DND-41 (cell line): Measurements from ENCODE around the gene MOGAT1.

ENCODE experiments used
- ATAC-seq: fragments of 200-7000 bp; cut with Tn5 transposase; 3 replicates; pipeline ENCODE4 v1.9.1; 2021; ENCODE audit warnings: low read depth; ENCODE audit not compliant: insufficient read depth
- DNase-seq: peaks from one replicate; pipeline ENCODE4 v3.0.0-alpha.2; 2020
- H2AFZ ChIP-seq: 2 replicates; pipeline ENCODE4 v1.6.0; 2012; ENCODE audit warnings: low read depth, low read length
- H3K27ac ChIP-seq: 2 replicates; pipeline ENCODE4 v1.5.1; 2012; ENCODE audit warnings: low read length, inconsistent platforms
- H3K27me3 ChIP-seq: fragments of 200-600 bp; sonication (generic); 2 replicates; pipeline ENCODE4 v1.6.0; 2012; ENCODE audit warnings: low read length, mild to moderate bottlenecking, inconsistent platforms; ENCODE audit not compliant: insufficient read depth, poor library complexity
- H3K36me3 ChIP-seq: 2 replicates; pipeline ENCODE4 v1.5.1; 2012; ENCODE audit warnings: low read length, inconsistent platforms; ENCODE audit not compliant: insufficient read depth
- H3K4me1 ChIP-seq: 2 replicates; pipeline ENCODE4 v1.5.1; 2012; ENCODE audit warnings: mild to moderate bottlenecking, low read length; ENCODE audit not compliant: insufficient read depth
- H3K4me2 ChIP-seq: 2 replicates; pipeline ENCODE4 v1.6.0; 2012; ENCODE audit warnings: mild to moderate bottlenecking, moderate library complexity, low read length, inconsistent platforms; ENCODE audit not compliant: insufficient read depth
- H3K4me3 ChIP-seq, 2 experiments: fragments of 200-600 bp in 1 of 2; shearing (Covaris generic) in 1 of 2; 2 replicates each; pipeline ENCODE4 v1.5.1; 2012 to 2016; ENCODE audit warnings: inconsistent platforms in 2 of 2, low read length in 2 of 2, mild to moderate bottlenecking in 2 of 2, low read depth in 1 of 2, moderate library complexity in 1 of 2
- H3K79me2 ChIP-seq: 2 replicates; pipeline ENCODE4 v1.6.0; 2012; ENCODE audit warnings: low read length, inconsistent platforms; ENCODE audit not compliant: insufficient read depth
- H3K9ac ChIP-seq: 2 replicates; pipeline ENCODE4 v1.6.0; 2012; ENCODE audit warnings: low read depth, mild to moderate bottlenecking, inconsistent platforms, low read length, moderate library complexity
- H3K9me3 ChIP-seq: 2 replicates; pipeline ENCODE4 v1.5.1; 2012; ENCODE audit warnings: low read length, moderate library complexity, mild to moderate bottlenecking, inconsistent platforms; ENCODE audit not compliant: insufficient read depth, severe bottlenecking
- H4K20me1 ChIP-seq: 2 replicates; pipeline ENCODE4 v1.6.0; 2012; ENCODE audit warnings: low read length; ENCODE audit not compliant: insufficient read depth
- CTCF ChIP-seq: IDR thresholded peaks from 2 replicates; pipeline ENCODE4 v1.5.1; 2012; ENCODE audit warnings: borderline replicate concordance, low read length, moderate library complexity, mild to moderate bottlenecking; ENCODE audit not compliant: poor library complexity, severe bottlenecking; ENCODE audit errors: extremely low read depth
- EZH2 ChIP-seq: IDR thresholded peaks from 3 replicates; pipeline ENCODE4 v1.6.1; 2012; ENCODE audit warnings: borderline replicate concordance, low read depth, mild to moderate bottlenecking, moderate library complexity, low read length, inconsistent platforms; ENCODE audit not compliant: severe bottlenecking

MOGAT1 gene

GRCh38 chr2:222751821-222752719, 80.6 kb downstream of the MOGAT1 start:
- Histone ChIP-seq H4K20me1 (no peaks in the 10 kb centered on the region), H3K27ac (peak overlapping the region; percentile 72), H2AFZ (peak overlapping the region; percentile 57), H3K27me3 (no peaks in the 10 kb centered on the region), H3K4me3 (no peak overlapping the region), H3K79me2 (no peaks in the 10 kb centered on the region), H3K9me3 (no peaks in the 10 kb centered on the region), H3K4me1 (peaks cover 34% of the 10 kb centered on the region), H3K36me3 (no peaks in the 10 kb centered on the region), H3K4me2 (peak overlapping the region; percentile 26), H3K9ac (peak overlapping the region; percentile 31)
- TF ChIP-seq CTCF (peak; percentile 48), EZH2 (no peak)
- ATAC-seq: peak; percentile 98
- peak; percentile 55 for DNase-seq

GRCh38 chr2:222752746-222753145, 81.3 kb downstream of the MOGAT1 start:
- ATAC-seq (no peak; the same call in 2 of the 3 replicates), DNase-seq (no peak)
- Histone ChIP-seq H3K4me1 (peaks cover 34% of the 10 kb centered on the region), H3K27ac (peak overlapping the region; percentile 72), H3K4me3 (no peak overlapping the region), H3K36me3 (no peaks in the 10 kb centered on the region), H3K27me3 (no peaks in the 10 kb centered on the region), H3K4me2 (peak overlapping the region; percentile 26), H4K20me1 (no peaks in the 10 kb centered on the region), H3K79me2 (no peaks in the 10 kb centered on the region), H3K9ac (peak overlapping the region; percentile 31), H2AFZ (peak overlapping the region; percentile 57), H3K9me3 (no peaks in the 10 kb centered on the region)
- TF ChIP-seq EZH2: no peak

DNA sequence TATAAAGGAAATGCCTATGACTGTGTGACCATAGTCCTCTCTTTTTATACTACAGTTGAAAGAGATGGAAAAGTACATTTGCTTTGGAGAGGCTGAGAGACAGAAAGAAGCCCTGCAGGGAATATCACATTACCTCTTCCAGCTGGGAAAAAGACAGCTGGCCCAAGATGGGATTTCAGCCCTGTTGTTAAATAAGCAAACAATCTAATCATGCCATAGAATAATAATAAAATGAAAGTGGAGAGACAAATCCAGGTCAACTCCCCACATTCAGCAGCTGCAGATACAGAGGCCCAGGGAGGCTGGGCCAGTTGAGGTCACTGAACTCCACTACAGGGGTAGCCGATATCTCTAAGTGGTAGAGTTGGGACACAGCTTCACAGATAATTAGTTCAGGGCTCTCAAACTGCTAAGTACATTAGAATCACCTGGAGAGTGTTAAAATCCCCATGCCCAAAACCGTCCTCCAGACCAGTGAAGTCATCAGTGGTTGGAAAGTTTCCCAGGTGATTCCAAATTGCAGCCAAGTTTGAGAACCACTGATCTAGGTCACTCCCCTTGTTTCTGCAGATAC, 81.9 kb downstream of the MOGAT1 start:
- Histone ChIP-seq H3K9me3 (no peaks in the 10 kb centered on the region), H2AFZ (peak overlapping the region; percentile 57), H4K20me1 (no peaks in the 10 kb centered on the region), H3K9ac (peak overlapping the region; percentile 31; the same call in 1 of the 2 replicates), H3K4me1 (peaks cover 34% of the 10 kb centered on the region), H3K36me3 (no peaks in the 10 kb centered on the region), H3K27ac (peak overlapping the region; percentile 72), H3K4me2 (no peak overlapping the region), H3K4me3 (no peak overlapping the region), H3K79me2 (no peaks in the 10 kb centered on the region), H3K27me3 (no peaks in the 10 kb centered on the region)
- TF ChIP-seq EZH2: no peak
- no peak for TF ChIP-seq CTCF
- DNase-seq: no peak
- no peak for ATAC-seq
